ENCODE data around the gene RFNG.

Gene RFNG, protein sequence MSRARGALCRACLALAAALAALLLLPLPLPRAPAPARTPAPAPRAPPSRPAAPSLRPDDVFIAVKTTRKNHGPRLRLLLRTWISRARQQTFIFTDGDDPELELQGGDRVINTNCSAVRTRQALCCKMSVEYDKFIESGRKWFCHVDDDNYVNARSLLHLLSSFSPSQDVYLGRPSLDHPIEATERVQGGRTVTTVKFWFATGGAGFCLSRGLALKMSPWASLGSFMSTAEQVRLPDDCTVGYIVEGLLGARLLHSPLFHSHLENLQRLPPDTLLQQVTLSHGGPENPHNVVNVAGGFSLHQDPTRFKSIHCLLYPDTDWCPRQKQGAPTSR

GRCh38 chr17:82051776-82052637 lies at the start of gene RFNG, which contains the start of gene GPS1:
RFNG (minus strand) TSS chr17:82051811; CDS start chr17:82051766, 45 bp downstream.
GPS1 (plus strand) TSS chr17:82051898; CDS start chr17:82051932, 34 bp downstream.
- TF ChIP-seq CTCF (IDR thresholded peaks at IDR 0.05; ENCODE audit: insufficient read depth, low read depth, low read length, missing control alignments), result no peak
- DNase-seq (ENCODE audit: low read depth), result peak; percentile 82
- peak within 1 kb of the TSS; percentile 79 for H3K4me3 ChIP-seq (ENCODE audit: low read length)

DNA sequence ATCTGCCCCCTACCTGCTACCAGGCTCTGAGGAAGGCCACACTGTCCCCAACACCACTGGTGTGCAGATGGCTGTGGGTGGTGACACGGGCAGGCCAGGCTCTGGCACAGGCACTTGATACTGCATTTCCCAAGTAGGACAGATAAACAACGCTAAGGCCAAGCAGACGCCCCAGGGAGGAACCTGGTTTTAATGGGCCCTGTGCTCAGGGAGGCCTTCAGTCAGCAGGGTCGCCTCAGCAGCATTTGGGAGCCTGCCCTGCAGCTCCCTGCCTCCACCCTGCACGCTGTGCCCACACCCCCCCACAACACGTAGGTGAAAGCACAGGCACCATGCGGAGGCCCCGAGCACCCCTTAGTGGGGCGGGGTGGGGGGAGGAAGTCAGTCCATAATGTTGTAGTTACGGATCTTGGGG lies 49.7 kb upstream of the RFNG start:
- no peak overlapping the region for H3K4me3 ChIP-seq (ENCODE audit: low read length)
- no peak for DNase-seq (ENCODE audit: low read depth)
- no peak for TF ChIP-seq CTCF (IDR thresholded peaks at IDR 0.05; ENCODE audit: insufficient read depth, low read depth, low read length, missing control alignments)

DNA sequence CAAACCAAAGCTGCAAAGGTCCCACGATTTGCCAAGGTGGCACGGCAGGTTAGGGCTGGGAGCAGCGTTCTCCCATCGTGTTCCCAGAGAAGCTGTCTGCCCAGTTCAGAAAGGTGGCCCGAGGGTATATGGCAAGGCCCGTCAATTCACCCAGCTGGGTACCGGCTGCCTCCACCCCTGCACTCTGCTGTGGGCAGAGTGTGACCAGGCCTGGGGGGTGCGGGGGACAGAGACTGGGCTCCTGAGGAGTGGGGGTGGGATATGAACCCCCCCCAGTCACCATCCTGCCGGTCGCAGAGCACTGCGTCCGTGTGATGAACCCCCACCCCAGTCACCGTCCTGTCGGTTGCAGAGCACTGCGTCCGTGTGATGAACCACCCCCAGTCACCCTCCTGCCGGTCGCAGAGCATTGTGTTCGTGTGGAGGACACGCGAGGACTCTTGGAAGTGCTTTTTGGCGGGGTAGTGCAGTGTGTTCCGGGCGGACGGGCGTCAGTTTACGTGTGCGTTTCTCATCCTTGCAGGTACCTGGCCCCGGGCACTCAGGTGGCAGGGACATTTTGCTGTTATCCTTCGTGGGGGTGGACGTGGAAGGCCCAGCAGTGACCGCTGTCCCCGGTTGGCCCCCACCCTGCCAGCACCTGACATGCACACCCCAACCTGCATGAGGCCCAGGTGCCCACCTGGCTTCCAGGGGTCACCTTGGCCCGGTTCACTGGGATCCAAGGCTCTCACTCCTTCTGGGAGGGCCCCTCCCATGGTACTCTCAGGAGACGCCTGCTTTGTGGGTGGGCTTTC lies 49.1 kb upstream of the RFNG start:
- no peak for TF ChIP-seq CTCF (IDR thresholded peaks at IDR 0.05; ENCODE audit: insufficient read depth, low read depth, low read length, missing control alignments)
- H3K4me3 ChIP-seq (ENCODE audit: low read length), result no peak overlapping the region
- DNase-seq (ENCODE audit: low read depth), result no peak

GRCh38 chr17:82098939-82099763 lies 47.5 kb upstream of the RFNG start:
- no peak for DNase-seq (ENCODE audit: low read depth)
- no peak for TF ChIP-seq CTCF (IDR thresholded peaks at IDR 0.05; ENCODE audit: insufficient read depth, low read depth, low read length, missing control alignments)
- peak overlapping the region; percentile 46 for H3K4me3 ChIP-seq (ENCODE audit: low read length)

- peak; percentile 31 for TF ChIP-seq CTCF (IDR thresholded peaks at IDR 0.05; ENCODE audit: insufficient read depth, low read depth, low read length, missing control alignments)
- peak within 1 kb of the TSS; percentile 72 for H3K4me3 ChIP-seq (ENCODE audit: low read length)
- DNase-seq (ENCODE audit: low read depth), result peak; percentile 97
Observed at GRCh38 chr17:82098169-82098938, 46.7 kb upstream of the RFNG start, which contains the start of gene FASN. FASN (minus strand) TSS chr17:82098236; CDS start chr17:82096445, 1,791 bp downstream.

Measured in epithelial cell of esophagus (primary cell).